GM23248 (cell line): ENCODE results near the gene GPD1L.

Experiments used
- EZH2 ChIP-seq: fragments of 200-600 bp; sonication (generic); IDR thresholded peaks from 2 replicates; pipeline ENCODE4 v1.6.1; 2018; ENCODE audit warnings: antibody characterized with exemption, mild to moderate bottlenecking; ENCODE audit not compliant: insufficient read depth, poor library complexity, severe bottlenecking
- EZH2phosphoT487 ChIP-seq: fragments of 200-600 bp; sonication (generic); IDR thresholded peaks from 2 replicates; pipeline ENCODE4 v1.6.1; 2018; ENCODE audit warnings: antibody characterized with exemption, moderate library complexity, mild to moderate bottlenecking, low read depth; ENCODE audit not compliant: insufficient read depth

DNA sequence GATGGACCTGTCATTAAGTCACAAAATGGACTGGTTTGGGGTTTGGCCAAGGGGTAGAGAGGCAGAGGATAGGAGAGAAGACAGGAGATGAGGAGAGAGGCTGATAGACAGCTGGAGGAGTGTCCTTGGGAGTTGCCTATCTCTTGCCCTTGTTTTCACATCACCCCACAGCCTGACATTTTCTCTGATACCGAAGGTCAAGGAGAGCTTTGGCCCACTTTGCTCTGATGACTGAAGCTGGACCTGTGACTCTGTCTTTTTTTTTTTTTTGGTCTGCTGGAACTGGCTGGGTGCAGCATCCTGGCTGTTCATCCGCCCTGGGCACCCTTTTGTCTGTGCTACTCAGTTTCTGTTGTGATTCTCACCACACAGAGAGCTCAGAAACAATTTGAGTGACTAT, 5.1 kb downstream of the GPD1L start:
- no peak for TF ChIP-seq EZH2
- no peak for TF ChIP-seq EZH2phosphoT487
